ENCODE data around the gene TGFBR3. TPM values are rescaled to one million over a fixed set of nuclear protein-coding genes. Genes with fewer than 3 reads are reported as not detected.

Gene TGFBR3
- total and polyA plus RNA-seq, 9 of the 15 experiments (the other 6 are each of a cell fraction or from before 2014, with no cell fraction given), result 3.6 to 32.4 (median 15.6) TPM

GRCh38 chr1:91765880-91766443 is 120.0 kb downstream of the TGFBR3 start (continued):
- TF ChIP-seq, protein P1, sequence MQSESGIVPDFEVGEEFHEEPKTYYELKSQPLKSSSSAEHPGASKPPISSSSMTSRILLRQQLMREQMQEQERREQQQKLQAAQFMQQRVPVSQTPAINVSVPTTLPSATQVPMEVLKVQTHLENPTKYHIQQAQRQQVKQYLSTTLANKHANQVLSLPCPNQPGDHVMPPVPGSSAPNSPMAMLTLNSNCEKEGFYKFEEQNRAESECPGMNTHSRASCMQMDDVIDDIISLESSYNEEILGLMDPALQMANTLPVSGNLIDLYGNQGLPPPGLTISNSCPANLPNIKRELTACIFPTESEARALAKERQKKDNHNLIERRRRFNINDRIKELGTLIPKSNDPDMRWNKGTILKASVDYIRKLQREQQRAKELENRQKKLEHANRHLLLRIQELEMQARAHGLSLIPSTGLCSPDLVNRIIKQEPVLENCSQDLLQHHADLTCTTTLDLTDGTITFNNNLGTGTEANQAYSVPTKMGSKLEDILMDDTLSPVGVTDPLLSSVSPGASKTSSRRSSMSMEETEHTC (IDR thresholded peaks at IDR 0.05), result no peak
- TF ChIP-seq C11orf30 (IDR thresholded peaks at IDR 0.05; ENCODE audit: low read depth), result no peak
- no peak for TF ChIP-seq PRDM10 (IDR thresholded peaks at IDR 0.05; ENCODE audit: partially characterized antibody)
- no peak for TF ChIP-seq JUN (IDR thresholded peaks at IDR 0.05; ENCODE audit: borderline replicate concordance, low read depth, low read length)
- no peak for TF ChIP-seq JUN (CRISPR knock-in tag; IDR thresholded peaks at IDR 0.05; ENCODE audit: borderline replicate concordance)
- TF ChIP-seq, protein P2, sequence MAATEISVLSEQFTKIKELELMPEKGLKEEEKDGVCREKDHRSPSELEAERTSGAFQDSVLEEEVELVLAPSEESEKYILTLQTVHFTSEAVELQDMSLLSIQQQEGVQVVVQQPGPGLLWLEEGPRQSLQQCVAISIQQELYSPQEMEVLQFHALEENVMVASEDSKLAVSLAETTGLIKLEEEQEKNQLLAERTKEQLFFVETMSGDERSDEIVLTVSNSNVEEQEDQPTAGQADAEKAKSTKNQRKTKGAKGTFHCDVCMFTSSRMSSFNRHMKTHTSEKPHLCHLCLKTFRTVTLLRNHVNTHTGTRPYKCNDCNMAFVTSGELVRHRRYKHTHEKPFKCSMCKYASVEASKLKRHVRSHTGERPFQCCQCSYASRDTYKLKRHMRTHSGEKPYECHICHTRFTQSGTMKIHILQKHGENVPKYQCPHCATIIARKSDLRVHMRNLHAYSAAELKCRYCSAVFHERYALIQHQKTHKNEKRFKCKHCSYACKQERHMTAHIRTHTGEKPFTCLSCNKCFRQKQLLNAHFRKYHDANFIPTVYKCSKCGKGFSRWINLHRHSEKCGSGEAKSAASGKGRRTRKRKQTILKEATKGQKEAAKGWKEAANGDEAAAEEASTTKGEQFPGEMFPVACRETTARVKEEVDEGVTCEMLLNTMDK (IDR thresholded peaks at IDR 0.05; ENCODE audit: borderline replicate concordance, insufficient read depth, low read depth, low read length, poor library complexity, severe bottlenecking), result no peak
- TF ChIP-seq, protein P3, sequence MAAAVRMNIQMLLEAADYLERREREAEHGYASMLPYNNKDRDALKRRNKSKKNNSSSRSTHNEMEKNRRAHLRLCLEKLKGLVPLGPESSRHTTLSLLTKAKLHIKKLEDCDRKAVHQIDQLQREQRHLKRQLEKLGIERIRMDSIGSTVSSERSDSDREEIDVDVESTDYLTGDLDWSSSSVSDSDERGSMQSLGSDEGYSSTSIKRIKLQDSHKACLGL (CRISPR knock-in tag; IDR thresholded peaks at IDR 0.05; ENCODE audit: borderline replicate concordance, poor library complexity, severe bottlenecking), result no peak
- TF ChIP-seq SIN3A (IDR thresholded peaks at IDR 0.05; ENCODE audit: borderline replicate concordance in 2 of 2, control insufficient read depth in 1 of 2, low read depth in 2 of 2, low read length in 2 of 2), result no peak
- TF ChIP-seq, protein P4, sequence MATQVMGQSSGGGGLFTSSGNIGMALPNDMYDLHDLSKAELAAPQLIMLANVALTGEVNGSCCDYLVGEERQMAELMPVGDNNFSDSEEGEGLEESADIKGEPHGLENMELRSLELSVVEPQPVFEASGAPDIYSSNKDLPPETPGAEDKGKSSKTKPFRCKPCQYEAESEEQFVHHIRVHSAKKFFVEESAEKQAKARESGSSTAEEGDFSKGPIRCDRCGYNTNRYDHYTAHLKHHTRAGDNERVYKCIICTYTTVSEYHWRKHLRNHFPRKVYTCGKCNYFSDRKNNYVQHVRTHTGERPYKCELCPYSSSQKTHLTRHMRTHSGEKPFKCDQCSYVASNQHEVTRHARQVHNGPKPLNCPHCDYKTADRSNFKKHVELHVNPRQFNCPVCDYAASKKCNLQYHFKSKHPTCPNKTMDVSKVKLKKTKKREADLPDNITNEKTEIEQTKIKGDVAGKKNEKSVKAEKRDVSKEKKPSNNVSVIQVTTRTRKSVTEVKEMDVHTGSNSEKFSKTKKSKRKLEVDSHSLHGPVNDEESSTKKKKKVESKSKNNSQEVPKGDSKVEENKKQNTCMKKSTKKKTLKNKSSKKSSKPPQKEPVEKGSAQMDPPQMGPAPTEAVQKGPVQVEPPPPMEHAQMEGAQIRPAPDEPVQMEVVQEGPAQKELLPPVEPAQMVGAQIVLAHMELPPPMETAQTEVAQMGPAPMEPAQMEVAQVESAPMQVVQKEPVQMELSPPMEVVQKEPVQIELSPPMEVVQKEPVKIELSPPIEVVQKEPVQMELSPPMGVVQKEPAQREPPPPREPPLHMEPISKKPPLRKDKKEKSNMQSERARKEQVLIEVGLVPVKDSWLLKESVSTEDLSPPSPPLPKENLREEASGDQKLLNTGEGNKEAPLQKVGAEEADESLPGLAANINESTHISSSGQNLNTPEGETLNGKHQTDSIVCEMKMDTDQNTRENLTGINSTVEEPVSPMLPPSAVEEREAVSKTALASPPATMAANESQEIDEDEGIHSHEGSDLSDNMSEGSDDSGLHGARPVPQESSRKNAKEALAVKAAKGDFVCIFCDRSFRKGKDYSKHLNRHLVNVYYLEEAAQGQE (IDR thresholded peaks at IDR 0.05; ENCODE audit: borderline replicate concordance), result peak; percentile 12; the same call in 1 of the 2 replicates
- TF ChIP-seq, protein P4 (CRISPR knock-in tag; IDR thresholded peaks at IDR 0.05; ENCODE audit: low read depth), result no peak
